Left colon (tissue), 2 donors: ENCODE results near the gene CRHR2. TPM values are rescaled to one million over a fixed set of nuclear protein-coding genes. Genes with fewer than 3 reads are reported as not detected.
"Not testable (repeated sequence)": the region's sequence is repeated elsewhere in the genome, so short reads cannot be mapped to it uniquely, and the experiment has no call there.

ENCODE experiments used
- ATAC-seq: fragments of 200-7000 bp; cut with Tn5 transposase; one replicate; pipeline ENCODE4 v1.9.1; 2020; ENCODE audit warnings: mild to moderate bottlenecking, moderate library complexity
- DNase-seq, 2 donors: peaks; one replicate each; pipeline ENCODE4 v3.0.0-alpha.2; 2020
- intact Hi-C, 2 donors: fragments of 100-400 bp; cut with DNase I in 1 of 2; cut with micrococcal nuclease in 1 of 2; formaldehyde crosslinking; loops; one replicate each; pipeline versions ENCODE4 v1.11.2 to v1.14.0; 2022; cut with DNase I, micrococcal nuclease
- long read RNA-seq: library from polyadenylated mRNA; unstranded; transcript quantifications from one replicate; pipeline ENCODE4 v2.0.0, GENCODE V29; 2021
- total RNA-seq, 2 donors: library from RNA; stranded (reverse); fragmentation: NEBNext Ultra II Directional; extraction: Animal tissue kit (Norgen Biotek cat#: 25700); gene quantifications; one replicate each; pipeline ENCODE4 v1.2.1, GENCODE V29; 2021
- donor health status: DM: no; HTN: no; CAD: no.
- donor health status: DM: yes; HTN: yes; CAD: no.

CRHR2 gene
- under 1 TPM in 1 of 2 donors, not detected in 1; 0.09 TPM for total RNA-seq
- long read RNA-seq, partial matches to known transcripts, result 0 of 2 reads
- long read RNA-seq, other reads (novel, unspliced or antisense), result 2 of 2 reads

DNA sequence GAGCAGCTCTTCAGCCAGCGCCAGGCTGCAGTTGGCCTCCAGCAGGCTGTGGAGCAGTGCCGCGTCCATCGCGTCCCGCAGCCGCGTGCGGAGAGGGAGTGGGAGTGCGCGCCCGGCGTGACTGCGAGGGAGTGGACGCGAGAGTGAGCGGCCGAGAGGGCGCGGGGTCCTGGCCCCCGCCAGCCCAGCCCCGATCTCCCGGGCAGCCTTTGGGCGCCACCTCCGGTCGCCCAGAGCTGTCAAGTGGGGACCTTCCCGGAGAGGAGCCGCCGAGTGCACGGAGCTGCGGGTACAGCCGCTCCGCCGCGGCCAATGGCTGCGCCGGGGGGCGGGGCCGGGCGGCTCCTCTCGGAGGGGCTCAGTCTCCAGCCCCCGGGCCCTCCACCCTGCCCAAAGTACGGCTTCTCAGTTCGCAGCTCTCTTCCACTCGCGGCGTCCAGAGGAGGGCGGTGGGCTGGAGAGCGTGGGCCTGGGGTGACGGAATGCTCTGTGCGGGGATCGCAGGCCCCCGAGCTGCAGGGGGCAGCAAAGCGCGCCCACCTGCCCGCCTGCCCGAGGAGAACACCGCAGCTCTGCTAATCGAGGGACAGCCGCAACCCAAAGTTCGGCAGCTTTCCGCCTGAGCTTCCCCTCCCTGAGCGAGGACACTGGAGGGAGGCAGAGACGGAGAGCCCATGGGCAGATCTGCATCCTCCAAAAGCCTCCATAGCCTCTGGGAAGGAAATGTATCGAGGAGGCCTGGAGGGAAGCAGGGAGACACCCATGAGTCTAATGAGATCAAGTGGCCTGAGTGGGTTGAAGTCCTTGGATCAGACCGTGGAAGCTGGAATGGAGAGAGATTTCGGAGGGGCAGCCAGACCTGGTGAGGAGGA, at the start of gene CRHR2:
Gene CRHR2 (minus strand): TSS at position 245 of the 872 bp plus-strand sequence. CDS start 176 bp downstream, at position 69.
- DNase-seq, result no peak
- ATAC-seq, result peak; percentile 44
- intact Hi-C loops, result no loop called here

DNA sequence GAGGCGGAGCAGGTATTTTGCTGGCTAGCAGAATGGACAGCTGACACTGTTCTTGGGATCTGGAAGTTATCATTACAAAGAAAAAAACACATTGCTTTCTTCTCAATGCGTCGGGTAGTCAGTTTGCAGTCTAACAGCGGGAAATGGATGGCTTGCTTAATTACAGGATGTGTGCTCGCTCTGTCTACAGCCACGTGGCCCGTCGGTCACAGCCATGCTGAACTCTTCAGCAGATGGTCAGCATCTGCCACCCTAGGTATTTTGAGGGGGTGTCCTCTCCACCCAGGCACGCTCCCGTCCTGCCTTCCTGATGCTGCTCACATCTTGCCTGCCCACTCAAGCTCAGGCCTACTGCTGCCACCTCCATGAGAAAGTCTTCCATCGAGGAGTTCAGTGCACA, 49.3 kb upstream of the CRHR2 start:
- intact Hi-C loops, result no loop called here
- DNase-seq (no peak), ATAC-seq (no peak)

DNA sequence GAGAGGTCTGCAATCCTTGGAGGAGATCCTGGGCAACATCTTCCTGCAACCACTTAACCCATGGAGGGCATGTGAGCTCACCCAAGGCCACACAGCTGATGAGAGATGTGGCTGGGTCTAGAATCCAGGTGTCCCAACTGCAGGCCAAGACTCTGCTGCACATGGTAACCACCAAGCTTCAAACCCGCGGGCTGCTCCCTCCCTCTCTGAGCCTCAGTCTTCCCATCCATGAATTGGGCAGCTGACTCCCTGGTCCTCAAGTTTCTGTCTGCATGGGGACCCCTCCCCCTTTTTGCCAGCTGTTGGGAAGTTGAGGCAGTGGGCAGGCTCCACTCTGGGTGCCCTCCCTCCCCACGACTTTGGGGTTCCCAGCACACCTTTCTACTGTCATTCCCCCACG, 48.7 kb upstream of the CRHR2 start:
- DNase-seq (no peak), ATAC-seq (no peak)
- intact Hi-C loops, result no loop called here

DNA sequence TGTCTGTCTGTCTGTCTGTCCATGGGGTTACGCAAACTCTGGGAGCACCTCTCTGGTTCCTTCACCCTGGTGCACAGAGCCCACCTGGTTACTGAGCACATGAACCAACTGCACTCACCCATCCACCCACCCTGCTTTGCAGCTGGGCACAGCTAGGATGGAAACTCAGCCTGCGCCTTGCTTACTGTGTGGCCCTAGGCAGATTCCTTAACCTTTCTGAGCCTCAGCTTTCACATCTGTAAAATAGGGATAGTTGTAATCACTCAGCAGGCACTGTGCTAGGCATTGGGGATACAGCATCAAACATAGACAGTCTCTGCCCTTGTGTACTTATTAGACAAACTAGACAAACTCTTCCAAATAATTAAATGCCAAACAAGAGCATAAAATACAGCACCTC, 47.8 kb upstream of the CRHR2 start:
- DNase-seq (no peak), ATAC-seq (no peak)
- intact Hi-C loops, result no loop called here

DNA sequence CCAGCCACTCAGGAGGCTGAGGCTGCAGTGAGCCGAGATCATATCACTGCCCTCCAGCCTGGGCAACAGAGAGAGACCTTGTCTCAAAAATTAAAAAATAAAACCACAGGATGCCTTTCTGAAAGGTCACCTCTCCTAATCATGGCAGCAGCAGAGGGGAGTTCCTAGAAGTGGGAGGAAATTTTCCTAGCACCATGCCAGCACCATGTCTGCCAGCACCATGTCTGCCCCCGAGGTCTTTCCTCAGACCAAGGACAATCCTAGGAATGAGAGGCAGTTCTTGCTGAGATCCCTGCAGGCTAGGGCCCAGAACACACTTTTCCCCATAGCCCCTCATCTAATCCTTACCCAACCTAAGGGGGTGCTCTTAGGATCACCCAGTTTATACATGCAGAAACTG, 47.4 kb upstream of the CRHR2 start:
- DNase-seq (no peak), ATAC-seq (no peak)
- intact Hi-C loops, result no loop called here

DNA sequence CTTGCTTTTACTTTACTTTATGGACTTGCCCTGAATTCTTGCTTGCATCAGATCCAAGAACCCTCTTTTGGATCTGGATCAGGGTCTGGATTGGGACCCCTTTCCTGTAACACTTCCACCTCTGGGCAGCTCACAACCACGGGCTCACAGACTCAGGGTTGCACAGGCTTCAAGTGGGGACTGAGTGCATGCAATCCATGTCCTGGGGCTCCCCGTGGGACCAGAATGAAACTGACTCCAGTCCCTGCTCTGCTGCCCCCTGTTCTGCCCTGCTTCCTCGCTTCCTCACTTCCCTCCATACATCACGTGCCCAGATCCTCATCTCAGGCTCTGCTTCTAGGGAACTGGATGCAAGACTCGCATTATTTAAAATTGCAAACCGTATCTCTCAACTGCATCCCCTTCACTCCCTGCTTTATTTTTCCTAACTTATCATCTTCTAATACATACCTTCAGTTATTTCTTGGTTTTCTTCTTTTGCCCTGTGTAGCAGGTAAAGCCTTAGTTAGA, 46.4 kb upstream of the CRHR2 start:
- DNase-seq (no peak), ATAC-seq (no peak)
- intact Hi-C loops, result no loop called here

DNA sequence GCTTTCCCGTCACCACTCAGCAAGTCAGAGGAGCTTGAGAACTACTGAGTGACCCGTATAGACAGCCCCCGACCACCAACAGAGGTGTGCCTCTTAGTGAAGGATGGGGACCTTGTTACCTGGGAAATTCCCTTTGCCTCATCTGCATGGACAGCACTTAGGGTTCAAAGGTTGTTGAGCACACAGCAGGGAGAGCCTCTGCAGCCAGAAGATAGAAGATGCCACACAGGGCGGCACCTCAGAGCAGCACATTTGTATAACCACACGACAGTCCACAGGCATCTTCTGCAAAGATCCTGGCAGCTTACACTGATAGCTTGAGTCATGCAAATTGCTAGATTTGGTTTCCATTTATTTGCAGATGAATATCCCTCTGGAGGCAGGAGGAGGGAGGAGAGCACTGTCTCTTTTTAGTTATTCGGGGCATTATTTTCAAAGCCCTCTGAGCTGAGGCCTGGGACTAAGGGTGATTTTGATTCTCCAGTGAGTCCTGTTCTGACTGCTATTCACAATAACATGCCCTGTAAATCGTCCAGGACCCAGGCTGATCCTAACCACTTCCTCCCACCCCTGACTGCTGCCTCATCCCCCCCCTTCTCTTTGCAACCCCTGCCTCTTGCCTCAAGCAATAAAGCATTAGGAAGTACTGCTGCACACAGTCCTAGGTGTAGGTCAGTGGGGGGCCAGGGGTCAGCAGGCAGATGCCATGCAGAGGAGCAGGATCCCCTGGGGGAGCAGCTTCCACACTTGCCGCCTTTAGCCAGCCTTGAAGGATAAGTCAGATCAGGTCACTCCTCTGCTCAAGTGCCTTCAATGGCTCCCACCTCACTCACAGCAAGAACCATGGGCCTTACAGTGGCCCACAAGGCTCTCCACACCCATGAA, 45.0 kb upstream of the CRHR2 start:
- ATAC-seq, result peak; percentile 65
- DNase-seq, result no peak

DNA sequence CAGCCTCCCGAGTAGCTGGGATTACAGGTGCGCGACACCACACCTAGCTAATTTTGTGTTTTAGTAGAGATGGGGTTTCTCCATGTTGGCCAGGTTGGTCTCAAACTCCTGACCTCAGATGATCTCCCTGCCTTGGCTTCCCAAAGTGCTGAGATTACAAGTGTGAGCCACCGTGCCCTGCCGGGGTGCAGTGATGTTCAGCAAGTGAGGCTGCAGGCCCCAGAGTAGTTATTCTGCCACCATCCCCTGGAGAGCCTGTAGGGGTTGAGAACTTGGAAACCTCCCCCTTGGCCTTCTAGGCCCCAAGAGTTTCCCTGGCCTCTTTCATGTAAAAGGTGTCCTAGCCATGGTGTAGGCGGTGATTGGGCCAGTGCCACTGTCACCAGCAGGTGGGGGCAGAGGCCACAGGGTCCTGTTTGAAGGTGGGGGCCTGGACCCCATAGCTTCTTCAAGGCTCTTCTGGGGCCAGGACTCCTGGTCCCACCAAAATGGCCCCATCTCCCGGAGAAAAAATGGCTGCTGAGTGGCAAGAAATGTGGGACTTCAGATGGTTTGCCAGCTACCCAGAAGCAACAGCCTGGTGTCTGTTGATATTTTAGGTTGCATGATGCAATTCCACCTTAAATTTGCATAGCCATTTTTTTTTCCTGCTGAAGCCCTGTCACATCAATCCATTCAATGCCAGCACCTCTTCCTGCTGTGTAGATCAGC, 44.2 kb upstream of the CRHR2 start:
- intact Hi-C loops, result no loop called here
- ATAC-seq (no peak), DNase-seq (no peak)

More for the DNA sequence above, 45.0 kb upstream of the CRHR2 start:
- intact Hi-C loops, result no loop called here

DNA sequence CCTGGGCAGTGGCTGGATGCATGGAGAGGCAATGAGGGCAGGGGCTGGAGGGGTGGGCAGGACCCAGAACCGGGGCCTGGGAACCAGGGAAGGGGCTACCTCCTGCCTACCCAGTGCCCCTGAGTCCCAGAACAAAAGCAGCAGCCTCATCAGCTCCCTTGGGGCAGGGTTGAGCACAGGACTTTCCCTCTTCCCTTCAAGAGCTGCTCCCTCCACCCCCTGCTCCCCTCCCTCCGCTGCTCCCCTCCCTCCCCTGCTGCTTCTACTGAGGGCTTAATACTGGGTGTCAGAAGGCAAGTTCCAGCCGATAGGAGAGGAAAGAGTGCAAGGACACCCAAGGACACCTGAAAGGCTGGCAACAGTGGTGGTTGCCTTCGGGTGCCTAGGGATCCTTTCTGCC, 41.5 kb upstream of the CRHR2 start:
- DNase-seq (no peak), ATAC-seq (no peak)
- intact Hi-C loops, result no loop called here

DNA sequence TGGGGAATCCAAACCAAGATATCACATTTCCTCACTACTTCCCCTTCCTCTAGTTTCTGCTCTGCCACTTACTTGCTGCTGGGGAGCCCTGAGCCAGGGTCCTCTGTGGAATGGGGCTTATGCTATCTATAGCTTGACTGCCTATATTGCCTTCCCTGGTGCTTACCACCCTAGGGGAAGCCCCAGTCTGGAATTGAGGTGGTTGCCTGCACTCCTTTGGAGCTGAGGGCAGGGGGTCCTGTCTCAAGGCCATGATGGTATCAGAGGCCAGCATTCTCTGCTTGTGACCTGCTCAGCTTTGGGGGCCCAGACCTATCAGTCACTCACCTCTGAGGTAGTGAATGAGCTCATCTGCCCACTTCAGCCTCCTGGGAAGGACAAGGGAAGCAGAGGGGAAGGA, 40.4 kb upstream of the CRHR2 start:
- ATAC-seq, result no peak
- DNase-seq, result no peak
- intact Hi-C loops, result no loop called here

DNA sequence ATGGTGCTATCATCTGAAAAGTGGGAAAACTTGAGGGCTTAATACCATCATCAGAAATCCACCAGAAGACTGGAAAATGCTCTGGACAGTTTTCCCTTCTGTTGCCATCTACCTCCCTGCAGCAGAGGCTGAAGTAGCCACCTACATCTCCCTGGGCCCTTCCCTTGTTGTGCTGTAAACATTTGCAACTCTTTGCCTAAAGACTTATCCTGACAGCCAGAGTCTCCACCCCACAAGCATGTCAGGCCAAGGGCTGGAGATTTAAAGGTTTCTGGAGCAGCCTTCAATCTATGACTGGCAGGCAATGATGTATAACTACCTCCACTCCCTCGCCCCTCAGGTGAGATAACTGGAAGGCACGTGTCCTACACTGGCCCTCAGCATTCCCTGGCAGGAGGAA, 39.9 kb upstream of the CRHR2 start:
- intact Hi-C loops, result no loop called here
- DNase-seq (no peak), ATAC-seq (no peak)

DNA sequence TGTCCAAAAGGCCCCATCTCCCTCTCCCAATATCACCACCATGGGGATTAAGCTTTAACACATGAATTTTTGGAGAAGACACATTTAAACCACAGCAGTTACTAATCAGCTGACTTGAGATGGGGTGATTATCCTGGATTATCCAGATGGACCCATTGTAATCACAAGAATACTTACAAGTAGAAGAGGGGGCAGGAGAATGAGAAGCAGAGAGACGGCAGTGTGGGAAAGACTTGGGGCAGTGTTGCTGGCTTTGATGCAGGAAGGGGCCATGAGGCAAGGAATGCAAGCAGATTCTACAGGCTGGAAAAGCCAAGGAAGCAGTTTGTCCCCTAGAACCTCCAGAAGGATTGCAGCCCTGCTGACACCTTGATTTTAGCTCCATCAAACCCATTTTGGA, 39.0 kb upstream of the CRHR2 start:
- no peak for DNase-seq
- no peak for ATAC-seq
- intact Hi-C loops, result no loop called here

DNA sequence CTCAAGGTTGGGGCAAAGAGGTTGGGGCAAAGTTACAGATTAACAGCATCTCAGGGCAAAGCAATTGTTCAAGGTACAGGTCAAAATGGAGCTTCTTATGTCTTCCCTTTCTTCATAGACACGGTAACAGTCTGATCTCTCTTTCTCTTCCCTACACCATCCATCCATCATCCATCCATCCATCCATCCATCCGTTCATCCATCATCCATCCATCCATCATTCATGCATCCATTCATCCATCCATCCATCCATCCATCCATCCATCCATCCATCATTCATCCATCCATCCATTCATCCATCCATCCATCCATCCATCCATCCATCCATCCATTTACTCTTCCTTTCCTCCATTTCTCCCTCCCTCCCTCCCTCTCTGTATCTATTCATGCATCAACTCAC, 37.2 kb upstream of the CRHR2 start:
- intact Hi-C loops, DNase-seq, ATAC-seq: not testable (repeated sequence)

DNA sequence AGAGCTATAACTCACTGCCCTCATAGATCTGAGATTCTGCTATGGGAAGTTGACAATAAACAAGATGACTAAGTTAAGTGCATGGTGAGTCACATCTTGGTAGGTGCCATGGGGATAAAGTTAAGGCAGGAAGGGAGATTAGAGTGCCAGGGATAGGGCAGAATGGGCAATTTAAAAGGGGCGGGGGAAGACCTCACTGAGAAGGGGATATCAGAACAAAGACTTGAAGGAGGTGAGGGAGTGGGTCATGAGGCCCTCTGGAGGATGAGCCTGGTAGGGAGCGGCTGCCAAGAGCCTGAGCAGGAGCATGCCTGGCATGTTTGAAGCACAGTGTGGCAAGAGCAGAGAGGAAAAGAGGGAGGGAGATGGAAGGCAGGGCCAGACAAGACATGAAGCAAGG, 34.9 kb upstream of the CRHR2 start:
- ATAC-seq (peak; percentile 64), DNase-seq (no peak)
- intact Hi-C loops, result no loop called here

DNA sequence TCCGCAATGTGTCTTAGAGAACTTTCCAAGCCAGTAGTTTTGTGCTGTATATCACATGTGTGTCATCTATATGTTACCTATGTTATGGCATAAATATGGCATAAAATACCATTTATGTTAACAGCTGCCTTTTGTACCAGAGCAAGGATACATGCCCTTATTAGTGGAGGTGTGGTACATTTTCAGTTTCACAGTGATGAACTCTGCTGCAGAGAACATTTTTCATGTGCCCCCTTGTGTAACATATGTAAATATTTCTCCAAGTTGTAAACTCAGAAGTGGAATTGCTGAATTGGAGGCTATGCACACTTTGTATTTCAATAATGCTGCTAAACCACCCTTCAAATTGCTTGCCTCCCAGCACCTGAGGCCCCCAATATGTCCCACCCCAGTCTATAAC, 31.9 kb upstream of the CRHR2 start:
- ATAC-seq, result no peak
- DNase-seq, result no peak
- intact Hi-C loops, result no loop called here

DNA sequence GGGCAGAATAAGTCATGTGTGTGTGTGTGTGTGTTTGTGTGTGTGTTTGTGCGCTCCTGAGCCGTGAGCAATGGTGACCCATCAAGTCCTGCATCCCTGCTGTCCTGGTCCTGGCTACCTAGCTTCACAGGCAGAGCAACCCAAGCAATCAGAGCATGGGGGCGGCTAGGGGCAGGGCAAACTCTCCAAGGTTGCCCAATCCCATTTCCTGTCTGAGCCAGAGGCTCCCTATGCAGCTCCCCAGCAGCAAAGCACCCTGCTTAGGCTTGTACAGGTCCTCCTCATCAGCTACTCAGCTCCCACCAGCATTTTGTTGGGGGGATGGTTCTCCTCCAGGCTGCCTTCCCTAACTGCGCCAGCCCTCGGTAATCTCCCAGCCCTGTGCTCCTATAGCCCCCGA, 31.1 kb upstream of the CRHR2 start:
- ATAC-seq, result no peak
- DNase-seq, result no peak

DNA sequence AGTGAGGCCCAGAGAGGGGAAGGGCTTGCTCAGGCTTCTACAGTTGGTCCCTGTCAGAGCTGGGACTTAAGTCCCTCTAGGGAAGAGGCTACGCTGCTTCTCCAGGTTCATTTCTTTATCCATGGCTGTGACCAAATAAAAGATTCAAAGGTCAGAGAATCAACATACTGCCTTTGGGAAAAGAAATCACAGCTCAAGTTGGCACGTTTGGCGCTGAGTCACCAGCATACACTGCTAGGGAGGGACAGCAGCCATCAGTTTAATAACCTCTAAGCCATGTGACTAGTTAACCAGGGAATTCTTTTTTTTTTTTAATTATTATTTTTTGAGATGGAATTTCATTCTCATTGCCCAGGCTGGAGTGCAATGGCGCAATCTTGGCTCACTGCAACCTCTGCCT, 28.4 kb upstream of the CRHR2 start:
- intact Hi-C loops, result no loop called here
- DNase-seq (no peak), ATAC-seq (peak; percentile 60)

More for the DNA sequence above, 31.1 kb upstream of the CRHR2 start:
- intact Hi-C loops, result no loop called here

DNA sequence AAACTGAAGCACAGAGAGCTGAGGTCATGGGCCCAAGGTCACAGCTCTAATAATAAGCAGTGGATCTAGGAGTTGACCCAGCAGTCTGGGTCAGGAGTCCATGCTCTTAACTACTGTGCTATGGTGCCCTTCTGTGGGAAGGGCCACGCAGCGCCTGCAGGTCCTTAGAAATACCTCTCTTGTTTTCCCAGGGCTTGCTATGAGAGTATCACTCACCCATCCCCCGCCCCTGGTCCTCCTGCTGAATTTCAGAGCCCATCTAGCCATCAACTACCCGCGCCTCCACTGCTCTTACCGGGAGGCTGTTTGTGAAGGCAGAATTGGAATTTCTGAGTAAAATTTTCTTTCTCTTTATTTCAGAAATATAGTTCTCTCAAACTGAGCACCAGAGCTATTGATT, 27.3 kb upstream of the CRHR2 start:
- intact Hi-C loops, result no loop called here
- DNase-seq (no peak), ATAC-seq (no peak)

DNA sequence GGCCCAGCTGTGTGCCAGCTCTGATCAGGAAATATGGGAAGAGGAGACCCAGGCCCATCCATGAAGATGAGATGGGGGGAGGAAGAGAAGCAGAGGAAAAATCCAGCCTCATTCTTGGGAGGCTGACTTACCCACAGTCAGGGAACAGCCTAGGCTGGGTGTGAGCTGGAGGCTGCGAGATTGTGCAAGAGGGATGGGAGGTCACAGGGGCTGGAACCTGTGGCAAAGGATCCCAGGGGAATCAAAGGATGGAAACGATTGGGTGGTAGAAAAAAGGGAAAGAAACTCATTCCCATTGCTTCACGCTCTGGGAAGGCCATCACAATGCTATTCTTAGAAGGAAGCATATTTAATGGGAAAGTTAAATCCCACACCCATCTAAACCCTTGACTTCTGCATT, 26.7 kb upstream of the CRHR2 start:
- no peak for DNase-seq

More for the DNA sequence above, 26.7 kb upstream of the CRHR2 start:
- no peak for ATAC-seq
- intact Hi-C loops, result no loop called here
